Astrocyte of the hippocampus (primary cell): ENCODE measurements around the gene C21orf58.
"Not testable (repeated sequence)": the region's sequence is repeated elsewhere in the genome, so short reads cannot be mapped to it uniquely, and the experiment has no call there.

Experiments used
- DNase-seq: peaks from one replicate; pipeline ENCODE4 v3.0.0; 2011; ENCODE audit warnings: low read depth, low spot score

C21orf58 gene

GRCh38 chr21:46323710-46324389, at the start of gene C21orf58, which contains the start of gene PCNT:
C21orf58 (minus strand) TSS chr21:46323870; CDS start chr21:46322738, 1,132 bp downstream.
PCNT (plus strand) TSS chr21:46324156; CDS start chr21:46324229, 73 bp downstream.
- DNase-seq = peak; percentile 100

DNA sequence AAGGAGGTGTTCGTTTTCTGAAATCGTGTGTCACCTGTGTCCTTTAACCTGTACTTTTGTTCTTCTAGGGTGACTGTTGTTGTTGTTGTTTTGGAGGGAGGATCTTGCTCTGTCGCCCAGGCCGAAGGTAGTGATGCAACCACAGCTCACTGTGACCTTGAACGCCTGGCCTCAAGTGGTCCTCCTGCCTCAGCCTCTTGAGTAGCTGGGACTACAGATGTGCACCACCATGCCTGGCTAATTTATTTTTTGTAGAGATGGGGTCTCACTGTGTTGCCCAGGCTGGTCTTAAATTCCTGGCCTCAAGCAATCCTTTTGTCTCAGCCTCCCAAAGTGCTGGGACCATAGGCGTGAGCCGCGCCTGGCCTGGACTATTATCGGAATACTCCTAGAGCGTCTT, 49.3 kb upstream of the C21orf58 start:
- not testable (repeated sequence) for DNase-seq

DNA sequence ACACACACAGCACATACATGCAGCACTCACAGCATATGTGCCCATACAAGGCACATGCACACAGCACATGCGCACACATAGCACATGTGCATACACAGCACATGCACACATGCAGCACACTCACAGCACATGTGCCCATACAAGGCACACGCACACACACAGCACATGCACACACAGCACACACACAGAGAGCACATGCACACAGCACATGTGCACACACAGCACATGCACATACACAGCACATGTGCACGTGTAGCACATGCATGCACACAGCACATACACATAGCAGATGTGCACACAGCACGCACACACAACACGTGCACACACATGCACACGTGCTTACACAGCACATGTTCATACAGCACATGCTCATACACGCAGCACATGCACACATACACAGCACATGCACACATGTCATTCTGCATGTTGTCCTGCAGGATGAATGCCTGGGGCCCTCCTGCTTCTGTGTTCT, 48.4 kb upstream of the C21orf58 start:
- no peak for DNase-seq

- no peak for DNase-seq
Measured at GRCh38 chr21:46371204-46372013, 47.7 kb upstream of the C21orf58 start.

DNA sequence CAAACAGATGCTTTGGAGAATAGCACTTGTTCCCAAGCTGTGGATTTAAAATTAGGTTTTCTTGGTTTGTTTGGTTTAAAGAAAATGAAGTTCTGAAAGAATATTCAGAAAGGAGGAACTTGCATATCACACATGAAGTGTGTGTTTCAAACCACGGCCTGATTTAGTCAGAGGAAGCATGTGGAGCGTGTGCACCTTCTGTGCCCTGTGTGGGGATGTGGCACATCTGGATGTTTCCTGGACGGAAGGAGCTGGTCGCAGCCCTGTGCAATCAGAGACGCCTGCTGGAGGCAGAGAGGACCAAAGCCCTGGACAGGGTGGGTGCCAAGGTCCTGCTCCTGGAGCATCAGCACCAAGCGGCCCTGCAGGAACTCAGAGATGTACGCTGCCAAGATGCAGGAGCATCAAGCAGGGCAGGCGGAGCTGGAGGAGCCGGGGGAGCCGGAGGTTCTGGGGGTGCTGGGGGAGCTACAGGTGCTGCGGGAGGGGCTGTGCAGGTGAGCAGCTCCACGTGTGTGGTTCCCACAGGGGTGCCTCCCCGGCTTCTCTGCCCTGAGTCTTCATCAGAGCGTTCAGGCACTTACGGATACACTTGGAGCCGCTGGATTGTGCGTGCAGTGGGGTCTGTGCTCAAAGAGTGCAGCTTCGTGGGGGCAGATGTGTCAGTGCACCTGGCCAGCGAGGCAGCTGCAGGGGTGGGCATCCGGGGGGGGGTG, 46.0 kb upstream of the C21orf58 start:
- no peak for DNase-seq

DNA sequence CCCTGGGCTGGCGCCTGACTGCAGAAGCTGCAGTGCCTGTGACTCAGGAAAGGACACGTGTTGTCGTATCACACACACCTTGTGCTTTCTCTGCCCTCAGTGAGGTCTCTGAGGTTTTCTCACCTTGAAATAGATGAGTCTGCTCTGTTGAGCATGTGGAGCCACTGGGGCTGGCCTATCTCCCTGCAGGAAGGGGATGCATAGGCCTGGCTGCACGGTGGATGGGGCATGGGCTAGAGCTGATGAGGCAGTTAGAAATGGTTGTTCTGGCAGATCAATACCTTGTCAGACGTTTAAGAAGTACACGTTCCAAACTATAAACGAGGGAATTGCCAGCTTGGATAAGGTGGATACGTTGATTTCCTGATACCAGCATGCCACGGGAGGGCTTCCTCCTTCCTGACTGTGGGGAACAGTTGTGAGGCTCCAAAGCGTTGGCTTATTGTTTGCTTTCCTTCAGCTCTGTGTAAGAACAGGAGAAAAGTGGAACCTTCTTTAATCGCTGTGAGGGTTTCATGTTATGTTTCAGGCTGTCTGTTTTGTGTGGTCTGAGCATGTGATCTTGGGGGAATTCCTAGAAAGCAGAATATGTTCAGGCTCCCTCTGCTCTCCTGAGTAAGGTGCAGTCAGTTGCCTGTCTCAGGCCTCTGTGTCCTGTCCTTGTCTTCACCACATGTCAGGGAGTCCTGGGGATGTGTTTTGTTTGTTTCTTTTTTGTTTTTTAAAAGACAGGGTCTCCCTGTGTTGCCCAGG, 45.0 kb upstream of the C21orf58 start:
- no peak for DNase-seq

DNA sequence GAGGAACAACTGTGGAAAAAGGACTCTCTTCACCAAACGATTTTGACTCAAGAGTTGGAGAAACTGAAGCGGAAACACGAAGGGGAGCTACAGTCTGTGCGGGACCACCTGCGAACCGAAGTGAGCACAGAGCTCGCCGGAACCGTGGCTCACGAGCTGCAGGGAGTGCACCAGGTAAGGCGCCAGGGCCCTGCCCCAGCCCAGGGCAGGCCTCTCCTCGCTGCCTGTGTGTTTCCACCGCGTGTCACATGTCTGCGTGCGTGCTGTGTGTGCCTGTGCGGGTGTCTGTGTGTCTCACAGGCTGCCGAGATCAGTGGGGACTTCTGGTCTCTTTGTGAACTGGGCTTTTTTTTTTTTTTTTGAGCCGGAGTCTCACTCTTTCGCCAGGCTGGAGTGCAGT, 43.3 kb upstream of the C21orf58 start:
- no peak for DNase-seq

- DNase-seq = no peak
Measured at GRCh38 chr21:46366561-46366960, 42.9 kb upstream of the C21orf58 start.

DNA sequence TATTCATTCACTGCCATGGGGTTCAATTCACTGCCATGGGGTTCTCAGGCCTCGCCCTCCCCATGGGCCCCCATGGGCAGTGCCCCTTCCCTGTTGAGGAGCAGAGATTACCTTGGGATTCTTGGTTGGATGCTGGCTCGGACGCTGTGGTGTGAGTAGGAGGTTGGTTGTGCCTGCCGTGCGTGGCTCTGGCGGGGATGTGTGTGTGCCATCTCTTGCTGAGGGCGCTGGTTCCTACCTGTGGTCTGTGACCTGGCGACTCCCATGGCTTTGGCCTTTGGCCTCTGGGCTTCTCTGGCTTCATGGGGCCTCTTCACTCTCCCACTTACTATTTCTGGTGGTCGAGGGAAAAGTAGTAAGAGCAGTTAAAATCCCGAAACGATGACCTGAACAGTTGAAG, 42.4 kb upstream of the C21orf58 start:
- DNase-seq = no peak

DNA sequence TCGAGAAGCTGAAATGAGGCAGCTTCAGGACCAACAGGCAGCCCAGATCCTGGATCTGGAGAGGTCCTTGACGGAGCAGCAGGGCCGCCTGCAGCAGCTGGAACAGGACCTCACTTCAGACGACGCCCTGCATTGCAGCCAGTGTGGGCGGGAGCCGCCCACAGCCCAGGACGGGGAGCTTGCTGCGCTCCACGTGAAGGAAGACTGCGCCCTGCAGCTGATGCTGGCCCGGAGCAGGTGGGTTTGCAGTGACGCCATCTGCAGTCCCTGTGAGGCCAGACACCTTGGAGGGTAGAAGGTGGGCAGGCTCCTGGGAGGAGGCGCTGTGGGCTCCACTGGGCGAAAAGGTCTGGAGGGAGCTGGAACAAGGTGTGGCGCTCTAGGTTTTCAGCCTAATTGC, 40.0 kb upstream of the C21orf58 start:
- DNase-seq = no peak

DNA sequence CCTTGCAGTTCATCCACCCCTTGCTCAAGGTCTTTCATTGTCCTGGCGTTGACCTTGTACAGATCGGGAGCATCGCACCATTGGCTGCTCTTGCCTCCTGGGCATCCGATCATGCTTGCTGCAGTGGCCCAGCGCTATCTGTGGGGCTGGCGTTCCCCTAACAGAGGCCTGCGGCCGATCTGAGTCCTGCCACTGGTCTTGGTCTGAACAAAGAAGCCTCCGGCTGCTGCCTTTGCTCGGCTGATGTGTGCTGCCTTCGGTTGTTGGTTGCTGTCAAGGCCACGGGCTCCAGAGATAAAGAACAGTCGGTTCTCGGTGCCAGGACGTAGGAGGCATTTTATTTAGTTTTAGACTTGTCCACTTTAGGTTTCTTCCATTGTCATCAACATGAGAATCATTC, 39.3 kb upstream of the C21orf58 start:
- DNase-seq = no peak

GRCh38 chr21:46361935-46362334, 38.3 kb upstream of the C21orf58 start:
- no peak for DNase-seq

- no peak for DNase-seq
Measured at GRCh38 chr21:46361176-46361575, 37.5 kb upstream of the C21orf58 start.

DNA sequence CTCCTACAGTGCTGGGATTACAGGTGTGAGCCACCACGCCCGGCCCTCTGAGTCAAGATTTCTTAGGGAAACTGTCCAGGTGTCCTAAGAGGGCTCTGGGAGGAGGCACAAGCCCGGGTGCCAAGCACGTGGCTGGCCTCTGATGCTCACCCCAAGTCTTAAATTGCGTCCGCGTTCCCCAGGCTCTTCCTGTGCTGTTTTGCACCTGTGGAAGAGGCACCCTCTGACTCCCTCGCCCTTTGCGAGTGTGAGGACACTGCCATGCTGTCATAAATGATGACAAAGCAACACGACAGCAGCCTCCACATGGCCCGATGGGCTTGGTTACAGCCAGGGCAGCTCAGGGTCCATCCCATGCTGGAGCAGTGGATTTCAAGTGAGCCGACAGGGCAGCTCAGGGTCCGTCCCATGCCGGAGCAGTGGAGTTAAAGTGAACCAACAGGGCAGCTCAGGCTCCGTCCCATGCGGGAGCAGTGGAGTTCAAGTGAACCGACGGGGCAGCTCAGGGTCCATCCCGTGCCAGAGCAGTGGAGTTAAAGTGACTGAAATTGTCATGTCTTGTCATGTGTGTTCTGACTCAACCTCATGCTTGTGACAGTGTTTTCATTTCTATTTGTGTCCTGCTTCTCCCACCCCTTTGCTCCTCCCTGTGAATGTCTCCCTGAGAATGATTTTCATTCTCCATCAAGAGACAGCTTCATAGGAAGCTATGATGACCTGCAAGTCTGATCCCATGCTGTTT, 34.2 kb upstream of the C21orf58 start:
- no peak for DNase-seq

GRCh38 chr21:46357335-46357604, 33.6 kb upstream of the C21orf58 start:
- no peak for DNase-seq

DNA sequence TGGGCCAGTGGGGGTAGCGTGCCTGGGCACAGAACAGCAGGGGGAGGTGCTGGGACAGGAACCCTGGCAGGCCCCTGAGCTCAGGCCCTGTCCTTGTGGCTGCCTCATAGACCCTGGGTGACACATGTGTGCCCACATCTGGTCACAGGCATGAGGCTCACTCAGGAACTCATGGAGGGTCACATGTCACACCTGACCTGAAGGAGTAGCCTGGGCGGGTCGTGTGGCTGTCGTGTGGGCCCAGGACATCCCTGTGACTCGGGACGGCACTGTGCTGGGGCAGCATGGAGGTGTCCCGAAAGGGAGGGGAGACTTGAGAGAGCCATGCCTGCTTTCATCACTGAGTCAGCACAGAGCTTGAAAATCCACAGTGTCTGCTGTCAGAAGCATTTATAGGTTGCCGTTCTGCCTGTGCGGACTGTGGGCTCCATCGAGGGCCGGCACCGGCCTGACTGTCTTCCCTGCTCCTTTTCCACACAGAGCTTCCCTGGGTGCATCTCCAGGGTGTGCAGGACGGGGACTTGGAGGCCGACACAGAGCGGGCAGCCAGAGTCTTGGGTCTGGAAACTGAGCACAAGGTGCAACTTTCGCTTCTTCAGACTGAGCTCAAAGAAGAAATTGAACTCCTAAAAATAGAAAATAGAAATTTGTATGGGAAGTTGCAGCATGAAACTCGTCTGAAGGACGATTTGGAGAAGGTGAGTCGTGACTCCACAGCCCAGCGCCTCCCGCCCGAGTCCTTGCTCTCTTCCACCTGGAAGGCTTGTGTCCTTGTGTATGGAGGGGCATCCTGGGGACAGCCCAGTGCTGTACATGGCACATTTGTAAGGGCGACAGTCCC, 33.0 kb upstream of the C21orf58 start:
- no peak for DNase-seq

GRCh38 chr21:46356005-46356338, 32.3 kb upstream of the C21orf58 start:
- no peak for DNase-seq

DNA sequence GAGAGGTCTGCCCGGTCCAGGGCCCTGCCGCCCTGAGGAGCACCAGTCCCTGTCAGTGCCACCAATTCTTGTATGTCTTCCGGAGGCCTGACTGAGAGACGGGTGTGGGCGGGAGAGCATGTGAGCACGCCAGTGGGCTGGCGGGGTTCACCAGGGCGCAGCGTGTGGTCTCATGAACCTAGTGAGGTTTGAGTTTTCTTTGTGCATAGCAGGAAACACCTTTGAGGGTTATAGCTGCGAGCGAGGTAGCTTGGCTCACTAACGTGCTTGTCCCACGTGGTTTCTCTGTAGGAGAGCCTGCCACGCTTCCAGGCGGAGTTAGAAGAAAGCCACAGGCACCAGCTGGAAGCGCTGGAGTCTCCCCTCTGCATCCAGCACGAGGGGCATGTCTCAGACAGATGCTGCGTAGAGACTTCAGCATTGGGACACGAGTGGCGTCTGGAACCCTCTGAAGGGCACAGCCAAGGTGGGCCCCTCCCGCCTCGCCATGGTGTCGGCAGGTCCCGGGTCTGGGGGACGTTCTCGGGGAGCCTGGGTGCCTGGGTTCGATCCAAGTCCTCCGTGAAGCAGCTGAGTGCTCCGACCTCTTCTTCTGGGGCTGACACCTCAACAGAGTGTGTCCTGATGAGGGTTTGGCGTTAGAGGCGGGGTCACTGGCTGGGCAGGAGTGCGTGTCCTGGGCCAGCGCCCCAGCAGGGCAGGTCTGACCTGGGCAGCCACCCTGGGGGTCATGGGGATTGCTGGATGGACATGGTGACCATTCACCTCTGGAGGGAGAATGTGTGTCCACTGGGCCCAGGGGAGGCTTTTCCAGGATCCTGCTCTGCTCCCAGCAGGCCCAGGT, 31.7 kb upstream of the C21orf58 start:
- DNase-seq = no peak

DNA sequence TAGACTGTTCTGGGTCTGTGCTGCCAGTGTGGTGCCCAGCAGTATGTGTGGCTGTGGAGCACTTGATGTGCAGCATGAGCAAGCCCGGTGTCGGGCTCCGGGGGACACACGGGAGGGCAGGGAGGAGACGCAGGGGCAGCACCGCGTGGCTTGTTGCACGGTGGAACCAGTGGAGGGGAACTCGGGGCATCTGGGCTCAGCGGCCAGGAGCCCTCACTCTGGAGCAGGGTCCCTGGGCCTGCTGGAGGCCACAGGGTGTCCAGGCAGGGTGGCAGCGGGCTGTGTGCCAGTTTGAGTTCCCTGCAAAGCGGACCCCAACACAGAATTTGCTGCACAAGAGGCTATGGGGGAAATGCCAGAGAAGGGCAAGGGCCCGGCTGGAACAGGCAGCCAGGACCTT, 30.8 kb upstream of the C21orf58 start:
- DNase-seq = no peak
